Measurements from ENCODE around the gene C1S.

- TF ChIP-seq CTCF (IDR thresholded peaks at IDR 0.05; ENCODE audit: extremely low read depth in 1 of 2, insufficient read depth in 1 of 2, low read depth in 1 of 2, low read length in 2 of 2) (no peak), POLR2A (IDR thresholded peaks at IDR 0.05; ENCODE audit: low read depth, low read length) (no peak), EZH2 (IDR thresholded peaks at IDR 0.05; ENCODE audit: borderline replicate concordance, low read depth, low read length, severe bottlenecking) (no peak), POLR2AphosphoS5 (IDR thresholded peaks at IDR 0.05; ENCODE audit: insufficient read depth, low read depth, low read length) (no peak), JUN (IDR thresholded peaks at IDR 0.05; ENCODE audit: borderline replicate concordance, insufficient read depth, insufficient read length, low read depth) (no peak), GATA2 (IDR thresholded peaks at IDR 0.05; ENCODE audit: insufficient read depth, insufficient read length, low read depth, low read length) (no peak)
Measured at GRCh38 chr12:7092986-7093460, 32.5 kb downstream of the C1S start.

All from endothelial cell of umbilical vein (primary cell).